B cell (primary cell): ENCODE data around the gene ZNF256. TPM values are rescaled to one million over a fixed set of nuclear protein-coding genes. Genes with fewer than 3 reads are reported as not detected.

Source experiments
- ATAC-seq: fragments of 200-7000 bp; cut with Tn5 transposase; one replicate; pipeline ENCODE4 v1.10.0; 2021; ENCODE audit warnings: low read depth, mild to moderate bottlenecking, moderate number of reproducible peaks, moderate library complexity
- CTCF ChIA-PET: fragments of 350-600 bp; sonication (Branson Sonifier 250); formaldehyde crosslinking; loops from one replicate; lab custom pipeline; 2021; ENCODE audit warnings: antibody characterized with exemption, inconsistent platforms; lab: Charles Lee
- POLR2A ChIA-PET: fragments of 350-600 bp; sonication (Branson Sonifier 250); formaldehyde crosslinking; loops from one replicate; lab custom pipeline; 2021; ENCODE audit warnings: antibody characterized with exemption; lab: Charles Lee
- DNase-seq: peaks from one replicate; pipeline ENCODE4 v3.0.0; 2013
- H2AFZ ChIP-seq: 2 replicates; pipeline ENCODE4 v1.6.1; 2012; ENCODE audit warnings: mild to moderate bottlenecking, low read depth, low read length; ENCODE audit not compliant: insufficient read depth, poor library complexity, severe bottlenecking
- H3K27ac ChIP-seq, 2 donors: 1 replicate in 1 of 2; 2 replicates in 1 of 2; pipeline ENCODE4 v1.5.1; 2012 to 2013; ENCODE audit warnings: low read length in 2 of 2, mild to moderate bottlenecking in 2 of 2, moderate library complexity in 1 of 2
- H3K27me3 ChIP-seq, 4 experiments: fragments of 200-600 bp in 1 of 4; sonication (generic) in 1 of 4; replicated peaks in 1 of 4; 1 replicate in 2 of 4; 2 replicates in 2 of 4; pipeline versions ENCODE4 v1.6.1 to v1.7.0; 2013 to 2016; ENCODE audit warnings: low read length in 3 of 4, mild to moderate bottlenecking in 2 of 4, mixed read lengths in 1 of 4, moderate library complexity in 1 of 4; ENCODE audit not compliant: insufficient read depth in 4 of 4, control insufficient read depth in 3 of 4; ENCODE audit errors: control extremely low read depth in 1 of 4
- H3K36me3 ChIP-seq, 2 experiments: replicated peaks in 1 of 2; 1 replicate in 1 of 2; 2 replicates in 1 of 2; pipeline versions ENCODE4 v1.6.1 to v1.7.1; 2013; ENCODE audit warnings: low read length in 1 of 2; ENCODE audit not compliant: insufficient read depth in 2 of 2, control insufficient read depth in 1 of 2; ENCODE audit errors: control extremely low read depth in 1 of 2, extremely low read depth in 1 of 2
- H3K4me1 ChIP-seq, 2 donors: fragments of 200-600 bp in 1 of 2; sonication (generic) in 1 of 2; 1 replicate in 1 of 2; 2 replicates in 1 of 2; pipeline versions ENCODE4 v1.5.1 to v1.6.1; 2013 to 2017; ENCODE audit warnings: low read length in 2 of 2; ENCODE audit not compliant: control insufficient read depth in 2 of 2, insufficient read depth in 2 of 2
- H3K4me2 ChIP-seq: replicated peaks from 2 replicates; pipeline ENCODE3; 2012; ENCODE audit warnings: mild to moderate bottlenecking, low read depth, low read length; ENCODE audit not compliant: poor library complexity, severe bottlenecking
- H3K4me3 ChIP-seq, 5 experiments: fragments of 200-600 bp in 1 of 5; sonication (generic) in 1 of 5; 1 replicate in 3 of 5; 2 replicates in 2 of 5; pipeline versions ENCODE4 v1.5.1 to v1.7.0; 2011 to 2016; ENCODE audit warnings: low read length in 4 of 5, mild to moderate bottlenecking in 4 of 5, low read depth in 2 of 5, control low read depth in 1 of 5, moderate library complexity in 1 of 5; ENCODE audit not compliant: insufficient read depth in 1 of 5; ENCODE audit errors: control extremely low read depth in 1 of 5, extremely low read depth in 1 of 5
- H3K79me2 ChIP-seq: fragments of 200-600 bp; sonication (generic); one replicate; pipeline ENCODE4 v1.6.0; 2016; ENCODE audit warnings: low read length; ENCODE audit not compliant: control insufficient read depth, insufficient read depth
- H3K9ac ChIP-seq: fragments of 200-600 bp; sonication (generic); 2 replicates; pipeline ENCODE4 v1.6.1; 2017; ENCODE audit warnings: mild to moderate bottlenecking, low read length, moderate library complexity
- H3K9me3 ChIP-seq, 3 donors: one replicate each; pipeline versions ENCODE4 v1.6.1 to v1.7.1; 2013; ENCODE audit warnings: low read length in 2 of 3; ENCODE audit not compliant: control insufficient read depth in 2 of 3, insufficient read depth in 1 of 3; ENCODE audit errors: control extremely low read depth in 1 of 3
- H4K20me1 ChIP-seq: 2 replicates; pipeline ENCODE4 v1.6.0; 2012; ENCODE audit warnings: mild to moderate bottlenecking, low read length; ENCODE audit not compliant: insufficient read depth, control insufficient read depth, poor library complexity, severe bottlenecking
- H3K27ac Mint-ChIP-seq: one replicate; pipeline ENCODE4 v1.8.0; 2021; ENCODE audit warnings: mixed read lengths
- H3K27me3 Mint-ChIP-seq: one replicate; pipeline ENCODE4 v1.8.0; 2021; ENCODE audit warnings: mixed read lengths
- H3K4me1 Mint-ChIP-seq: one replicate; pipeline ENCODE4 v1.8.0; 2021; ENCODE audit warnings: mixed read lengths
- H3K4me3 Mint-ChIP-seq: one replicate; pipeline ENCODE4 v1.8.0; 2021; ENCODE audit warnings: mixed read lengths
- H3K9me3 Mint-ChIP-seq: one replicate; pipeline ENCODE4 v1.8.0; 2022; ENCODE audit warnings: mixed read lengths; ENCODE audit not compliant: insufficient read depth
- EZH2 ChIP-seq: IDR thresholded peaks from 2 replicates; pipeline ENCODE4 v1.6.1; 2012; ENCODE audit warnings: borderline replicate concordance, low read depth, mild to moderate bottlenecking, moderate library complexity, low read length; ENCODE audit not compliant: insufficient read depth, poor library complexity, severe bottlenecking
- WGBS: methylation state at CpG from one replicate; pipeline ENCODE4 v1.1.5; 2013; ENCODE audit warnings: missing lambda C conversion rate; ENCODE audit not compliant: insufficient coverage; 5-methylcytosine and 5-hydroxymethylcytosine counted together
- intact Hi-C: fragments of 100-400 bp; cut with micrococcal nuclease; formaldehyde crosslinking; loops from one replicate; pipeline ENCODE4 v1.10.0; 2022
- polyA plus RNA-seq: library from polyadenylated mRNA; depleted of rRNA; stranded (reverse); fragments of >200 nt; gene quantifications from 2 replicates; pipeline ENCODE4 v1.2.3, GENCODE V29; 2012
- total RNA-seq, 2 donors: library from RNA; stranded (reverse); fragments of 120-200 nt in 1 of 2; gene quantifications; 1 replicate in 1 of 2; 2 replicates in 1 of 2; pipeline versions ENCODE4 v1.2.3 to v1.2.4, GENCODE V29; 2013 to 2022
- TF ChIP-seq, protein P1 (sequence below): fragments of 200-600 bp; IDR thresholded peaks from one replicate; pipeline ENCODE4 v1.8.0; 2022; ENCODE audit warnings: antibody characterized with exemption, mild to moderate bottlenecking

The ZNF256 gene
- total and polyA plus RNA-seq, 2 donors (not counting 1 experiment from before 2014, with no cell fraction given), result 10.0 to 18.3 TPM

DNA sequence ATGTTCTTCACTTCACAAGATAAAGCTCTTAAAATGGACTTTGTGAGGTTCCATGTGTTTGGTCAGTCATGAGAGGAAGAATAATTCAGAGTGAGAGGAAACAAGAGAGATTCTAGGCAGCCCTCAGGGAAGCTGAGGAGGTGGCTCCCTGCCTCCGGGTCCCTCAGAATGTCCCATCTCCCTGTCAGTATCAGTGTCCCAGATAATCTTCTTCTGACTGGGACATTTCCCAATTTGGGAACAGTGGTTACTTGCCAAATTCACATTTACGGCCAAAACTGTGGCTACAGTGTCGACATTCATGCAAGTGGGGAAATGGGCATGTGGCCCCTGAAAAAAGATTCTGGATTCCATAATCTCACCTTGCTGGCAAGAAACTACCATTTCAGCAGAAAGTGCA lies 40.1 kb downstream of the ZNF256 start:
- no peak for DNase-seq
- H4K20me1 ChIP-seq, result no peaks in the 10 kb centered on the region
- no peak overlapping the region for H2AFZ ChIP-seq
- Mint-ChIP-seq H3K27me3 (no peaks in the 10 kb centered on the region), H3K4me3 (no peak overlapping the region), H3K27ac (no peak overlapping the region), H3K4me1 (peaks cover 21% of the 10 kb centered on the region), H3K9me3 (no peaks in the 10 kb centered on the region)
- H3K27me3 ChIP-seq, result no peaks in the 10 kb centered on the region
- no peak overlapping the region for H3K27ac ChIP-seq
- CTCF ChIA-PET, result interaction anchor here (1.2 kb wide), 1 partner anchor 23 kb away, joined by 3 read pairs; no protein-coding TSS in a partner anchor
- no peak overlapping the region for H3K4me3 ChIP-seq
- H3K4me2 ChIP-seq, result no peak overlapping the region
- H3K9ac ChIP-seq, result no peak overlapping the region
- peaks cover 0 to 8% of the 10 kb centered on the region in 2 donors for H3K4me1 ChIP-seq
- peaks cover 3% of the 10 kb centered on the region for H3K79me2 ChIP-seq
- POLR2A ChIA-PET, result no interaction called here
- H3K36me3 ChIP-seq, result peaks cover 1 to 34% of the 10 kb centered on the region in 2 experiments
- intact Hi-C loops, result loop anchor here (5.0 kb wide), 1 partner anchor 40 kb away; the partner anchor contains the start of gene ZNF256
- H3K9me3 ChIP-seq, result peaks cover 0 to 8% (median 0%) of the 10 kb centered on the region in 3 donors
- 100% methylated on average over 2 of the region's 3 CpGs for WGBS
- TF ChIP-seq, protein P1, sequence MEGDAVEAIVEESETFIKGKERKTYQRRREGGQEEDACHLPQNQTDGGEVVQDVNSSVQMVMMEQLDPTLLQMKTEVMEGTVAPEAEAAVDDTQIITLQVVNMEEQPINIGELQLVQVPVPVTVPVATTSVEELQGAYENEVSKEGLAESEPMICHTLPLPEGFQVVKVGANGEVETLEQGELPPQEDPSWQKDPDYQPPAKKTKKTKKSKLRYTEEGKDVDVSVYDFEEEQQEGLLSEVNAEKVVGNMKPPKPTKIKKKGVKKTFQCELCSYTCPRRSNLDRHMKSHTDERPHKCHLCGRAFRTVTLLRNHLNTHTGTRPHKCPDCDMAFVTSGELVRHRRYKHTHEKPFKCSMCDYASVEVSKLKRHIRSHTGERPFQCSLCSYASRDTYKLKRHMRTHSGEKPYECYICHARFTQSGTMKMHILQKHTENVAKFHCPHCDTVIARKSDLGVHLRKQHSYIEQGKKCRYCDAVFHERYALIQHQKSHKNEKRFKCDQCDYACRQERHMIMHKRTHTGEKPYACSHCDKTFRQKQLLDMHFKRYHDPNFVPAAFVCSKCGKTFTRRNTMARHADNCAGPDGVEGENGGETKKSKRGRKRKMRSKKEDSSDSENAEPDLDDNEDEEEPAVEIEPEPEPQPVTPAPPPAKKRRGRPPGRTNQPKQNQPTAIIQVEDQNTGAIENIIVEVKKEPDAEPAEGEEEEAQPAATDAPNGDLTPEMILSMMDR, result no peak
- no peak for TF ChIP-seq EZH2
- no peak for ATAC-seq

DNA sequence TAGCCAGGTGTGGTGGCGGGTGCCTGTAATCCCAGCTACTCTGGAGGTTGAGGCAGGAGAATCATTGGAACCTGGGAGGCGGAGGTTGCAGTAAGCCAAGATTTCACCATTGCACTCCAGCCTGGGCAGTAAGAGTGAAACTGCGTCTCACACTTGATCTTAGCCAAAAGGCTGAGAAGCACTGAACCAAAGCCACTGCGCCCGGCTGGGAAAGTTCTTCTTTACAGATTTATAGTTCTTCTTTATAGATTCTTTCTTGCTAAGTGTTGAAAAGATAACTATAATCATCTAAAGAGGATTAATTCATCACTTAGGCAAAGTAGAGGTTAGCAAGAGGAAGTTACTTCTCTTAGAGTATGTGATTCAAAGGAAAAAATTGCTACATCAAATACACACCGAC lies 42.2 kb downstream of the ZNF256 start:
- DNase-seq (peak; percentile 30), ATAC-seq (peak; percentile 24)
- peak overlapping the region; percentile 23 for H3K27ac Mint-ChIP-seq
- WGBS, result 100% methylated on average over 1 of the region's 6 CpGs
- no peaks in the 10 kb centered on the region for H3K79me2 ChIP-seq
- peaks cover 0 to 8% of the 10 kb centered on the region in 2 donors for H3K4me1 ChIP-seq
- no peak overlapping the region for H3K4me2 ChIP-seq
- H3K4me3 ChIP-seq, result no peak overlapping the region
- no peak for TF ChIP-seq EZH2
- TF ChIP-seq, protein P1, result no peak
- H3K27me3 Mint-ChIP-seq, result no peaks in the 10 kb centered on the region
- H3K27me3 ChIP-seq, result no peaks in the 10 kb centered on the region
- peak overlapping the region; percentile 4 for H3K4me3 Mint-ChIP-seq
- H3K9me3 ChIP-seq, result peaks cover 0 to 3% (median 0%) of the 10 kb centered on the region in 3 donors
- H3K9me3 Mint-ChIP-seq, result no peaks in the 10 kb centered on the region
- ChIA-PET POLR2A (no interaction called here), CTCF (interaction anchor here (0.6 kb wide), 1 partner anchor 563 kb away, joined by 3 read pairs; no protein-coding TSS in a partner anchor)
- H3K4me1 Mint-ChIP-seq, result peaks cover 15% of the 10 kb centered on the region
- H2AFZ ChIP-seq, result no peak overlapping the region
- intact Hi-C loops, result loop anchor here (5.0 kb wide), 1 partner anchor 42 kb away; the partner anchor contains the start of gene ZNF256
- peaks cover 0 to 19% of the 10 kb centered on the region in 2 experiments for H3K36me3 ChIP-seq
- no peak overlapping the region for H3K9ac ChIP-seq
- no peaks in the 10 kb centered on the region for H4K20me1 ChIP-seq
- peak overlapping the region in 1 of 2 donors; percentile 33 for H3K27ac ChIP-seq
